ENCODE data around the gene ITGB2.

- TF ChIP-seq POLR2AphosphoS5 (IDR thresholded peaks at IDR 0.05; ENCODE audit: low read depth, low read length) (no peak), TAF1 (IDR thresholded peaks at IDR 0.05; ENCODE audit: borderline replicate concordance, insufficient read depth, low read length) (no peak)
These were observed 23.2 kb upstream of the ITGB2 start for GRCh38 chr21:44943686-44944550.

All from PFSK-1 (cell line).